Skeletal muscle tissue (tissue), 4 donors: Measurements from ENCODE around the gene SLC12A7. TPM values are rescaled to one million over a fixed set of nuclear protein-coding genes. Genes with fewer than 3 reads are reported as not detected.

ENCODE experiments used
- H3K27ac ChIP-seq: one replicate; pipeline ENCODE4 v1.7.0; 2013; ENCODE audit warnings: mild to moderate bottlenecking, low read depth, low read length, inconsistent platforms
- H3K27me3 ChIP-seq, 3 donors: one replicate each; pipeline ENCODE4 v1.7.0; 2013; ENCODE audit warnings: low read length in 3 of 3; ENCODE audit not compliant: control insufficient read depth in 3 of 3, insufficient read depth in 3 of 3
- H3K36me3 ChIP-seq, 3 donors: one replicate each; pipeline ENCODE4 v1.7.0; 2013; ENCODE audit warnings: low read length in 3 of 3; ENCODE audit not compliant: control insufficient read depth in 3 of 3, insufficient read depth in 3 of 3
- H3K4me1 ChIP-seq, 3 donors: one replicate each; pipeline ENCODE4 v1.7.0; 2013; ENCODE audit warnings: low read length in 3 of 3, mild to moderate bottlenecking in 3 of 3; ENCODE audit not compliant: control insufficient read depth in 3 of 3, insufficient read depth in 3 of 3
- H3K4me3 ChIP-seq, 3 donors: one replicate each; pipeline ENCODE4 v1.7.0; 2013; ENCODE audit warnings: low read length in 3 of 3
- H3K9ac ChIP-seq, 3 donors: one replicate each; pipeline ENCODE4 v1.7.0; 2013; ENCODE audit warnings: low read length in 3 of 3, mild to moderate bottlenecking in 3 of 3, moderate library complexity in 2 of 3, low read depth in 1 of 3
- H3K9me3 ChIP-seq, 3 donors: one replicate each; pipeline ENCODE4 v1.7.0; 2013; ENCODE audit warnings: low read length in 3 of 3; ENCODE audit not compliant: control insufficient read depth in 3 of 3
- total RNA-seq: library from RNA; depleted of rRNA; stranded (reverse); fragments of >200 nt; gene quantifications from one replicate; pipeline ENCODE4 v1.2.3, GENCODE V29; 2014
- donor health status: Osteomylitis.

The SLC12A7 gene
- total RNA-seq, 1 donor from 2014 or later: 5.7 TPM

- Histone ChIP-seq H3K4me3 (no peak overlapping the region), H3K27me3 (peaks cover 34 to 55% (median 45%) of the 10 kb centered on the region in 3 donors), H3K36me3 (no peaks in the 10 kb centered on the region), H3K27ac (no peak overlapping the region), H3K9me3 (no peaks in the 10 kb centered on the region), H3K4me1 (no peaks in the 10 kb centered on the region), H3K9ac (no peak overlapping the region)
Observed at GRCh38 chr5:1033606-1034420, 78.0 kb downstream of the SLC12A7 start.

GRCh38 chr5:1033178-1033577 lies 78.7 kb downstream of the SLC12A7 start:
- no peak overlapping the region for H3K9ac ChIP-seq

GRCh38 chr5:1032551-1033027 lies 79.3 kb downstream of the SLC12A7 start:
- no peak overlapping the region for H3K4me3 ChIP-seq
- no peaks in the 10 kb centered on the region for H3K4me1 ChIP-seq
- H3K27me3 ChIP-seq: peaks cover 39 to 64% (median 56%) of the 10 kb centered on the region in 3 donors
- no peaks in the 10 kb centered on the region for H3K36me3 ChIP-seq
- no peaks in the 10 kb centered on the region for H3K9me3 ChIP-seq
- no peak overlapping the region for H3K9ac ChIP-seq
- no peak overlapping the region for H3K27ac ChIP-seq

More at GRCh38 chr5:1033178-1033577, 78.7 kb downstream of the SLC12A7 start:
- no peaks in the 10 kb centered on the region for H3K4me1 ChIP-seq
- H3K27me3 ChIP-seq: peaks cover 34 to 58% (median 50%) of the 10 kb centered on the region in 3 donors
- no peak overlapping the region for H3K4me3 ChIP-seq
- H3K9me3 ChIP-seq: no peaks in the 10 kb centered on the region
- H3K27ac ChIP-seq: no peak overlapping the region
- no peaks in the 10 kb centered on the region for H3K36me3 ChIP-seq

- Histone ChIP-seq H3K9me3 (no peaks in the 10 kb centered on the region), H3K27ac (no peak overlapping the region), H3K9ac (no peak overlapping the region), H3K27me3 (peaks cover 40 to 69% (median 61%) of the 10 kb centered on the region in 3 donors), H3K4me1 (no peaks in the 10 kb centered on the region), H3K36me3 (no peaks in the 10 kb centered on the region), H3K4me3 (no peak overlapping the region)
Observed at GRCh38 chr5:1032011-1032410, 79.9 kb downstream of the SLC12A7 start.

- H3K36me3 ChIP-seq: no peaks in the 10 kb centered on the region
- H3K9me3 ChIP-seq: no peaks in the 10 kb centered on the region
- peaks cover 43 to 72% (median 60%) of the 10 kb centered on the region in 3 donors for H3K27me3 ChIP-seq
- no peak overlapping the region for H3K27ac ChIP-seq
- H3K9ac ChIP-seq: no peak overlapping the region
- H3K4me3 ChIP-seq: no peak overlapping the region
- no peaks in the 10 kb centered on the region for H3K4me1 ChIP-seq
Observed at GRCh38 chr5:1031306-1031959, 80.4 kb downstream of the SLC12A7 start.

- peaks cover 43 to 72% (median 61%) of the 10 kb centered on the region in 3 donors for H3K27me3 ChIP-seq
Observed at GRCh38 chr5:1030801-1031271, 81.0 kb downstream of the SLC12A7 start.

GRCh38 chr5:1029945-1030625 lies 81.8 kb downstream of the SLC12A7 start:
- H3K4me1 ChIP-seq: no peaks in the 10 kb centered on the region
- peaks cover 43 to 72% (median 61%) of the 10 kb centered on the region in 3 donors for H3K27me3 ChIP-seq
- H3K36me3 ChIP-seq: no peaks in the 10 kb centered on the region
- H3K27ac ChIP-seq: no peak overlapping the region
- no peak overlapping the region for H3K9ac ChIP-seq
- H3K9me3 ChIP-seq: no peaks in the 10 kb centered on the region
- H3K4me3 ChIP-seq: no peak overlapping the region

More at GRCh38 chr5:1030801-1031271, 81.0 kb downstream of the SLC12A7 start:
- Histone ChIP-seq H3K4me1 (no peaks in the 10 kb centered on the region), H3K9me3 (no peaks in the 10 kb centered on the region), H3K4me3 (no peak overlapping the region), H3K36me3 (no peaks in the 10 kb centered on the region), H3K9ac (no peak overlapping the region), H3K27ac (no peak overlapping the region)

- no peaks in the 10 kb centered on the region for H3K9me3 ChIP-seq
- no peak overlapping the region for H3K9ac ChIP-seq
- H3K27me3 ChIP-seq: peaks cover 43 to 72% (median 61%) of the 10 kb centered on the region in 3 donors
- no peaks in the 10 kb centered on the region for H3K36me3 ChIP-seq
- H3K4me1 ChIP-seq: no peaks in the 10 kb centered on the region
- H3K27ac ChIP-seq: no peak overlapping the region
- H3K4me3 ChIP-seq: no peak overlapping the region
Observed at GRCh38 chr5:1029282-1029944, 82.5 kb downstream of the SLC12A7 start.

GRCh38 chr5:1028481-1029281 lies 83.2 kb downstream of the SLC12A7 start:
- no peak overlapping the region for H3K27ac ChIP-seq
- peaks cover 37 to 64% (median 57%) of the 10 kb centered on the region in 3 donors for H3K27me3 ChIP-seq
- no peaks in the 10 kb centered on the region for H3K36me3 ChIP-seq
- H3K9me3 ChIP-seq: no peaks in the 10 kb centered on the region
- H3K9ac ChIP-seq: no peak overlapping the region
- no peaks in the 10 kb centered on the region for H3K4me1 ChIP-seq
- H3K4me3 ChIP-seq: no peak overlapping the region
